Measurements from ENCODE around the gene TMEM185A. TPM values are rescaled to one million over a fixed set of nuclear protein-coding genes. Genes with fewer than 3 reads are reported as not detected.
"Not testable (repeated sequence)": the region's sequence is repeated elsewhere in the genome, so short reads cannot be mapped to it uniquely, and the experiment has no call there.

The TMEM185A gene
- total RNA-seq = 10 to 100 TPM in 2 of 4 donors, 1 to 10 TPM in 2; 2.2 to 26.8 (median 12.0) TPM

GRCh38 chrX:149631234-149632165 lies at the start of gene TMEM185A:
Gene TMEM185A, minus strand, starts transcription at chrX:149631792. Its CDS starts 212 bp downstream, at chrX:149631580.
- in situ Hi-C loops (cut with MboI; ENCODE audit: low pct_ligation_motif_present in 1 of 4, low pct_unique_long_range_greater_than_20kb in 1 of 4, low sequenced_read_pairs in 3 of 4) (loop anchor here in 1 of 4 donors (25.0 kb wide), 1 partner anchor 119 kb away; the partner anchor contains the start of gene IDS), intact Hi-C loops (cut with DNase I; ENCODE audit: low total_unique reads) (loop anchor here (5.0 kb wide), 1 partner anchor 426 kb away; no protein-coding TSS in a partner anchor)
- Histone ChIP-seq H3K27ac (peak within 1 kb of the TSS; percentile 80 to 86 (median 84)), H3K36me3 (no peaks in the 10 kb centered on the region), H3K4me3 (peak within 1 kb of the TSS; percentile 65 to 87 (median 80)), H3K9me3 (no peaks in the 10 kb centered on the region), H3K4me1 (peaks cover 0 to 15% (median 0%) of the 10 kb centered on the region in 4 donors), H3K27me3 (no peaks in the 10 kb centered on the region)
- TF ChIP-seq POLR2AphosphoS5 (IDR thresholded peaks at IDR 0.05) (no peak), POLR2A (IDR thresholded peaks at IDR 0.05) (no peak), EP300 (IDR thresholded peaks at IDR 0.05; ENCODE audit: low read depth) (no peak)
- TF ChIP-seq, protein P1, sequence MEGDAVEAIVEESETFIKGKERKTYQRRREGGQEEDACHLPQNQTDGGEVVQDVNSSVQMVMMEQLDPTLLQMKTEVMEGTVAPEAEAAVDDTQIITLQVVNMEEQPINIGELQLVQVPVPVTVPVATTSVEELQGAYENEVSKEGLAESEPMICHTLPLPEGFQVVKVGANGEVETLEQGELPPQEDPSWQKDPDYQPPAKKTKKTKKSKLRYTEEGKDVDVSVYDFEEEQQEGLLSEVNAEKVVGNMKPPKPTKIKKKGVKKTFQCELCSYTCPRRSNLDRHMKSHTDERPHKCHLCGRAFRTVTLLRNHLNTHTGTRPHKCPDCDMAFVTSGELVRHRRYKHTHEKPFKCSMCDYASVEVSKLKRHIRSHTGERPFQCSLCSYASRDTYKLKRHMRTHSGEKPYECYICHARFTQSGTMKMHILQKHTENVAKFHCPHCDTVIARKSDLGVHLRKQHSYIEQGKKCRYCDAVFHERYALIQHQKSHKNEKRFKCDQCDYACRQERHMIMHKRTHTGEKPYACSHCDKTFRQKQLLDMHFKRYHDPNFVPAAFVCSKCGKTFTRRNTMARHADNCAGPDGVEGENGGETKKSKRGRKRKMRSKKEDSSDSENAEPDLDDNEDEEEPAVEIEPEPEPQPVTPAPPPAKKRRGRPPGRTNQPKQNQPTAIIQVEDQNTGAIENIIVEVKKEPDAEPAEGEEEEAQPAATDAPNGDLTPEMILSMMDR (IDR thresholded peaks at IDR 0.05) = no peak
- 63% methylated on average over 47 of the region's 102 CpGs; no CpG with 5 or more reads in 1 of the 2 donors for WGBS, 2 donors (ENCODE audit: low coverage in 1 of 2)
- DNase-seq = peak; percentile 79

- WGBS, 2 donors (ENCODE audit: low coverage in 1 of 2) = 89% methylated on average over 2 of the region's 2 CpGs; no CpG with 5 or more reads in 1 of the 2 donors
- Histone ChIP-seq H3K36me3 (no peaks in the 10 kb centered on the region), H3K4me1 (no peaks in the 10 kb centered on the region), H3K9me3 (no peaks in the 10 kb centered on the region), H3K27ac (no peak overlapping the region), H3K27me3 (no peaks in the 10 kb centered on the region), H3K4me3 (no peak overlapping the region)
- no peak for DNase-seq
- in situ Hi-C loops (cut with MboI; ENCODE audit: low pct_ligation_motif_present in 1 of 4, low pct_unique_long_range_greater_than_20kb in 1 of 4, low sequenced_read_pairs in 3 of 4) (no loop called here), intact Hi-C loops (cut with DNase I; ENCODE audit: low total_unique reads) (no loop called here)
- TF ChIP-seq POLR2AphosphoS5 (IDR thresholded peaks at IDR 0.05) (no peak), POLR2A (IDR thresholded peaks at IDR 0.05) (no peak), EP300 (IDR thresholded peaks at IDR 0.05; ENCODE audit: low read depth) (no peak)
- TF ChIP-seq, protein P1 (IDR thresholded peaks at IDR 0.05) = no peak
These were observed 49.6 kb upstream of the TMEM185A start for GRCh38 chrX:149681182-149681581.

GRCh38 chrX:149679164-149679678 lies 47.6 kb upstream of the TMEM185A start:
- DNase-seq; in situ Hi-C loops (cut with MboI; ENCODE audit: low pct_ligation_motif_present in 1 of 4, low pct_unique_long_range_greater_than_20kb in 1 of 4, low sequenced_read_pairs in 3 of 4); H3K4me1 ChIP-seq; H3K9me3 ChIP-seq; intact Hi-C loops (cut with DNase I; ENCODE audit: low total_unique reads); H3K4me3 ChIP-seq; H3K36me3 ChIP-seq; H3K27ac ChIP-seq; H3K27me3 ChIP-seq: not testable (repeated sequence)
- WGBS, 2 donors (ENCODE audit: low coverage in 1 of 2) = 60% methylated on average over 2 of the region's 4 CpGs; no CpG with 5 or more reads in 1 of the 2 donors

DNA sequence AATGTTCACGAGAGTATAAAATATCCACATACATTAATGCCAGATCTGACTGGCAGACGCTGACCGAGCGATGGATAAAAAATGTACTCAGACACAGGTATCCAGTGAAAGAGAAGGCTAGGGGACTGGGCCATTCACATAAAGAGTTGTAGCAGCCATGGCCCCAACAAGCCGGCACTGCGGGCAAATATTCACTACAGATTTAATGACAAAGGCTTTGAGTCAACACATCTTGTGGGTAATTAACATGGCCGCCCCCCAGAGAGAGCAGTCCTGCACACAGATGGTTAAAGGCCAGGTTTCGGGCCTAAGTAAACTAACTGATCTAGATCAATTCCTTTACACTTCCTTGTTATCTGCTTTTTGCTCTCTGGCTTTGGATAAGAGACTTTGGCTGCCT lies 44.0 kb upstream of the TMEM185A start:
- H3K36me3 ChIP-seq; H3K27ac ChIP-seq; H3K4me3 ChIP-seq; H3K9me3 ChIP-seq; H3K27me3 ChIP-seq; DNase-seq; intact Hi-C loops (cut with DNase I; ENCODE audit: low total_unique reads); H3K4me1 ChIP-seq; in situ Hi-C loops (cut with MboI; ENCODE audit: low pct_ligation_motif_present in 1 of 4, low pct_unique_long_range_greater_than_20kb in 1 of 4, low sequenced_read_pairs in 3 of 4): not testable (repeated sequence)
- 81% methylated on average over 4 of the region's 8 CpGs; no CpG with 5 or more reads in 1 of the 2 donors for WGBS, 2 donors (ENCODE audit: low coverage in 1 of 2)

- not testable (repeated sequence) for H3K27me3 ChIP-seq
- WGBS, 2 donors (ENCODE audit: low coverage in 1 of 2) = no CpG with 5 or more reads among the region's 3 CpGs
These were observed 43.5 kb upstream of the TMEM185A start for GRCh38 chrX:149675088-149675487.

GRCh38 chrX:149660613-149661012 lies 29.0 kb upstream of the TMEM185A start:
- H3K27me3 ChIP-seq; H3K4me3 ChIP-seq; intact Hi-C loops (cut with DNase I; ENCODE audit: low total_unique reads); H3K4me1 ChIP-seq; DNase-seq; H3K9me3 ChIP-seq; in situ Hi-C loops (cut with MboI; ENCODE audit: low pct_ligation_motif_present in 1 of 4, low pct_unique_long_range_greater_than_20kb in 1 of 4, low sequenced_read_pairs in 3 of 4); H3K36me3 ChIP-seq; H3K27ac ChIP-seq: not testable (repeated sequence)
- WGBS, 2 donors (ENCODE audit: low coverage in 1 of 2) = no CpG with 5 or more reads among the region's 6 CpGs

More at GRCh38 chrX:149675088-149675487, 43.5 kb upstream of the TMEM185A start:
- H3K9me3 ChIP-seq; H3K36me3 ChIP-seq; DNase-seq; intact Hi-C loops (cut with DNase I; ENCODE audit: low total_unique reads); in situ Hi-C loops (cut with MboI; ENCODE audit: low pct_ligation_motif_present in 1 of 4, low pct_unique_long_range_greater_than_20kb in 1 of 4, low sequenced_read_pairs in 3 of 4); H3K4me1 ChIP-seq; H3K4me3 ChIP-seq; H3K27ac ChIP-seq: not testable (repeated sequence)

GRCh38 chrX:149656260-149656884 lies 24.8 kb upstream of the TMEM185A start:
- intact Hi-C loops (cut with DNase I; ENCODE audit: low total_unique reads); H3K27me3 ChIP-seq; in situ Hi-C loops (cut with MboI; ENCODE audit: low pct_ligation_motif_present in 1 of 4, low pct_unique_long_range_greater_than_20kb in 1 of 4, low sequenced_read_pairs in 3 of 4); H3K36me3 ChIP-seq; H3K9me3 ChIP-seq; DNase-seq; H3K4me3 ChIP-seq; H3K4me1 ChIP-seq; H3K27ac ChIP-seq: not testable (repeated sequence)
- WGBS, 2 donors (ENCODE audit: low coverage in 1 of 2) = no CpG with 5 or more reads among the region's 5 CpGs
